ENCODE data around the gene HHEX.

The HHEX gene

DNA sequence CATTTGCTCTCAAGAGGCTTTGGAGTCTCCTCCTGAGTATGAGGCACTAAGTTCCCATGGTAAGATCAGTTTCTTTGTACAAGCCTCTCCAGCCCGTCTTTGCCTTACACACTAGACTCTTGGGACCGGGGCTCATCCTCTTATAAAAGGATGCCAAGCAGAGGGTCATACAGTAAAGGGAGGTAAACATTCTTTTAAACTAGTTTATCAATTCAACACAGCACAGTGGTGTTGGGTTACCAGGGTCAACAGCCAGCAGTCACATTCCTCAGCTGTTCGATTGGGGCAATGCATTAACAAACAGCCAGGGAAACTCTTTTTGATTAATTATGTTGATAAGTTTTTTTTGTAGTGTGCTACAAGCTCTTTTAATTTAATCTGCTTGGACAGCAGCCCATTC, 37.8 kb downstream of the HHEX start:
- TF ChIP-seq SIN3A (IDR thresholded peaks at IDR 0.05; ENCODE audit: borderline replicate concordance, insufficient read depth, low read length) (no peak), TAF1 (IDR thresholded peaks at IDR 0.05; ENCODE audit: borderline replicate concordance, insufficient read depth, low read length) (no peak)

DNA sequence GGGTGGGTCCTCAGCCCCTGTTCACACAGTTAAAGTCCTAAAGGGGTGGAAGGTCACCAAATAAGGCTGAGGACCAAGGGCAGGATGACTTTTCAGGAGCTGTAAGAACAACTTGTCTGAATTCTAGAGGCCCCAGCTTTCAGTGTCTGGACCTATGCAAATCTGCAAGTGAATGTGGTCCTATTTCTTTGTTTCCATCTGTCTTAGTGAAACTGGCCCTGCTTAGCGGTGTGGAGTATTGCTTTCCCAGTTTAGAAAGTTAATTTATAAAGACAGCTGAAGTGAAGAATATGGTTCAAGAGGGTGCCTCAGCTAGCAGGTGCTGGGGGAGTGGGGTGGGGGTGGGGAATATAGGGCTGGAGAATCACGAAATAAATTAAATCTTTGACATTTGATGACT, 40.1 kb downstream of the HHEX start:
- TF ChIP-seq SIN3A (IDR thresholded peaks at IDR 0.05; ENCODE audit: borderline replicate concordance, insufficient read depth, low read length) = no peak
- TF ChIP-seq TAF1 (IDR thresholded peaks at IDR 0.05; ENCODE audit: borderline replicate concordance, insufficient read depth, low read length) = no peak
- no peak for TF ChIP-seq POLR2AphosphoS5 (IDR thresholded peaks at IDR 0.05; ENCODE audit: low read depth, low read length)
- TF ChIP-seq, protein P1, sequence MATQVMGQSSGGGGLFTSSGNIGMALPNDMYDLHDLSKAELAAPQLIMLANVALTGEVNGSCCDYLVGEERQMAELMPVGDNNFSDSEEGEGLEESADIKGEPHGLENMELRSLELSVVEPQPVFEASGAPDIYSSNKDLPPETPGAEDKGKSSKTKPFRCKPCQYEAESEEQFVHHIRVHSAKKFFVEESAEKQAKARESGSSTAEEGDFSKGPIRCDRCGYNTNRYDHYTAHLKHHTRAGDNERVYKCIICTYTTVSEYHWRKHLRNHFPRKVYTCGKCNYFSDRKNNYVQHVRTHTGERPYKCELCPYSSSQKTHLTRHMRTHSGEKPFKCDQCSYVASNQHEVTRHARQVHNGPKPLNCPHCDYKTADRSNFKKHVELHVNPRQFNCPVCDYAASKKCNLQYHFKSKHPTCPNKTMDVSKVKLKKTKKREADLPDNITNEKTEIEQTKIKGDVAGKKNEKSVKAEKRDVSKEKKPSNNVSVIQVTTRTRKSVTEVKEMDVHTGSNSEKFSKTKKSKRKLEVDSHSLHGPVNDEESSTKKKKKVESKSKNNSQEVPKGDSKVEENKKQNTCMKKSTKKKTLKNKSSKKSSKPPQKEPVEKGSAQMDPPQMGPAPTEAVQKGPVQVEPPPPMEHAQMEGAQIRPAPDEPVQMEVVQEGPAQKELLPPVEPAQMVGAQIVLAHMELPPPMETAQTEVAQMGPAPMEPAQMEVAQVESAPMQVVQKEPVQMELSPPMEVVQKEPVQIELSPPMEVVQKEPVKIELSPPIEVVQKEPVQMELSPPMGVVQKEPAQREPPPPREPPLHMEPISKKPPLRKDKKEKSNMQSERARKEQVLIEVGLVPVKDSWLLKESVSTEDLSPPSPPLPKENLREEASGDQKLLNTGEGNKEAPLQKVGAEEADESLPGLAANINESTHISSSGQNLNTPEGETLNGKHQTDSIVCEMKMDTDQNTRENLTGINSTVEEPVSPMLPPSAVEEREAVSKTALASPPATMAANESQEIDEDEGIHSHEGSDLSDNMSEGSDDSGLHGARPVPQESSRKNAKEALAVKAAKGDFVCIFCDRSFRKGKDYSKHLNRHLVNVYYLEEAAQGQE (IDR thresholded peaks at IDR 0.05; ENCODE audit: insufficient read depth in 1 of 2, low read depth in 2 of 2, low read length in 2 of 2) = no peak
- no peak for TF ChIP-seq FOXP2 (optimal IDR thresholded peaks at IDR 0.05; ENCODE audit: borderline replicate concordance, extremely low read depth, extremely low read length, insufficient read depth)

- TF ChIP-seq, protein P1 (IDR thresholded peaks at IDR 0.05; ENCODE audit: insufficient read depth in 1 of 2, low read depth in 2 of 2, low read length in 2 of 2) = no peak
- TF ChIP-seq FOXP2 (optimal IDR thresholded peaks at IDR 0.05; ENCODE audit: borderline replicate concordance, extremely low read depth, extremely low read length, insufficient read depth) = no peak
- TF ChIP-seq POLR2AphosphoS5 (IDR thresholded peaks at IDR 0.05; ENCODE audit: low read depth, low read length) = no peak
- TF ChIP-seq TAF1 (IDR thresholded peaks at IDR 0.05; ENCODE audit: borderline replicate concordance, insufficient read depth, low read length) = no peak
- TF ChIP-seq SIN3A (IDR thresholded peaks at IDR 0.05; ENCODE audit: borderline replicate concordance, insufficient read depth, low read length) = no peak
Measured at GRCh38 chr10:92732958-92733357, 43.2 kb downstream of the HHEX start.

- TF ChIP-seq FOXP2 (optimal IDR thresholded peaks at IDR 0.05; ENCODE audit: borderline replicate concordance, extremely low read depth, extremely low read length, insufficient read depth) = no peak
- no peak for TF ChIP-seq SIN3A (IDR thresholded peaks at IDR 0.05; ENCODE audit: borderline replicate concordance, insufficient read depth, low read length)
- TF ChIP-seq, protein P1 (IDR thresholded peaks at IDR 0.05; ENCODE audit: insufficient read depth in 1 of 2, low read depth in 2 of 2, low read length in 2 of 2) = no peak
- TF ChIP-seq TAF1 (IDR thresholded peaks at IDR 0.05; ENCODE audit: borderline replicate concordance, insufficient read depth, low read length) = no peak
- no peak for TF ChIP-seq POLR2AphosphoS5 (IDR thresholded peaks at IDR 0.05; ENCODE audit: low read depth, low read length)
Measured at GRCh38 chr10:92734301-92734700, 44.5 kb downstream of the HHEX start.

DNA sequence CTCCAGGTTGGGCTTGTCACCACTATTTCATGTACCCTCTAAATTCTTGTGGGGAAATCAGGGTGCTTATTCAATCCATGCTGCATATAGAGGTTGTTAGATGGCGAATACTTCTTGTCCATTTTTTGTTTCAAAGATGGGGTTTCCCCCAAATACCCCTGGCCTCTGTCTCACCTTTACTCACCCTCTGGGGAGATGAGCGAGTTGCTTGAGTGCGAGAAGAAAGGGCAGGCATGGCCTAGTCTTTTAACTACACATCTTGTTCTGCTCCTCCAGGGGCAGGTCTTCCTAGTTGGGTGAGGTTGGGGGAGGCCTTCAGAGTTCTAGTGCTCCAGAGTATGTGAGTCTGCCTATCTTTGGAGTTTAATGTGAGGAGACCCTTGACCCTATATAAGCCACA, 46.2 kb downstream of the HHEX start:
- TF ChIP-seq FOXP2 (optimal IDR thresholded peaks at IDR 0.05; ENCODE audit: borderline replicate concordance, extremely low read depth, extremely low read length, insufficient read depth) (no peak), POLR2AphosphoS5 (IDR thresholded peaks at IDR 0.05; ENCODE audit: low read depth, low read length) (no peak), TAF1 (IDR thresholded peaks at IDR 0.05; ENCODE audit: borderline replicate concordance, insufficient read depth, low read length) (no peak), SIN3A (IDR thresholded peaks at IDR 0.05; ENCODE audit: borderline replicate concordance, insufficient read depth, low read length) (no peak)
- TF ChIP-seq, protein P1 (IDR thresholded peaks at IDR 0.05; ENCODE audit: insufficient read depth in 1 of 2, low read depth in 2 of 2, low read length in 2 of 2) = no peak
